Eye (tissue), 1 donor: ENCODE data around the gene SOX6.

Source experiments
- DNase-seq: peaks from one replicate; pipeline ENCODE4 v3.0.0-alpha.2; 2015

The SOX6 gene

DNA sequence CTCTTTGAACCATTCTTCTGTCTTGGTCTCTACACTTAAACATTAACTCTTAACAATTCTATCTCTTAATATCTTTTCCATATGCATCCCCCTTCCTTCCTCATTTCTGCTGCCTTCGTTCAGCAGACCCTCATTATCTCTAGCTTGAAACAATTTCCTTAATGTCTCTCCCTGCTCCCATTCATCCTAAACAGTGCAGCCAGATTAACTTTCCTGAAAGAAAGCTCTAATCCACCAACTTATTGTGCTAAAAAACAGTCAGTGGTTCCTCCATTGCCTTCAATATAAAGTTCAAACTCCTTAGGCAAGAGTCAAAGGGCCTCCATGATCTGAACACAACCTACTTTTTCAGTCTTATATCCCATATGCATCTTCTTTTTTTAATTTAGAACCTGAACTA, 42.5 kb downstream of the SOX6 start:
- DNase-seq = no peak

DNA sequence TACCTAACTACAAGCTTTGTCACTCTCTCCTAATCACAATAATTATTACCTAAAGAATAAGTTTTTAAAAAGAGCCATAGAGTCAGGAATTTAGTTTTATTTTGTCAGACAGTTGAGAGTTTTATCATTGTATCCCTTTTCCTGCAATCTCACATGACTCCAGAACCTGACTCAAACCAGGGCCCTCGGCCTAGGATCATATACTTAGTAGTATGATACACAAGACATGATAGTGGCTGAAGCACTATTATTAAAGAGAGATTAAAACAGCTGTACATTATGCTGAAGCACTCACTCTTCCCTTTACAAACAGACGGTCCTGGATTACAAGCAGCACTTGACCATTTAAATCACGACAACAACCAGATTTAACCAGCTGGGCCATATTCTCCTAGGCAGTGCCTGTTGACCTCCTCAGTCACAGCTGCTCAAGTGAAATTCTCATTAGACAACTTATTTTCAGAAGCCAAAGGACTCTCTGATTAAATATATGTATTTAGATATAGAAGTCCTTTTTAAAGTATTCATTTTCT, 44.0 kb downstream of the SOX6 start:
- DNase-seq = no peak

DNA sequence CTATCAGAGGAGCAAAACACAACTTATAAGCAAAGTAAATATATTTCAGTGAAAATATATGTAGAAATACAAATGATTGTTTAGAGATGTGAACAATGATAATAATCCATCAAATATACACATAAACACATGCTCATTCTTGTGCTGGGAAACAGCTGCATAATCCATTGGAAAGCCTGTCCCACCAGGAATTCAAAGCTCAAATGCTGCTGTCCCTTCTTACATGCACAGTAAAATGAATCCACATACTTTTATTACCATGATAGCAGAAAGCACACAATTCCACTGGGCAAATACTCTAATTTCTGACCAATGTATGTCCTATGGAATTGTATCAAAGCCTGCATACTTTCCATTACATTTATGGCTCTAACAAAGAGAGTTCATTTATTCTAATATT, 44.5 kb downstream of the SOX6 start:
- no peak for DNase-seq

DNA sequence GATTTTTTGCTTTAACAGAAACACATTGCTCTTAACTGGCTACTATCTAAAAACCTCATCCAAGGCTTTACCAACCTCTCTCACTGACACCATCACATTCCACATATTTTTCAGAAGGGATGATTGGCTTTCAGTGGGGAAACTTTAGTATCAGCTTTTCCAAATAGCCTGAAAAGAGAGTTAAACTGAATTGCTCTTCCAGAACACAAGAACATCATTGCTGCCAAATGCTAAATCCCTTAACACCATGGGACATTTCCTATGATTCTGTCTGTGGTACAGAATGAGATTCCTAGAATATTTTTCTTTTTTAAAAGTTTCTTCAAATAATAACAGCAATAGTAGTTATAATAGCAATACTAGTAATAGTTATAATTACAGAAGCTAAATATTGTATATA, 45.4 kb downstream of the SOX6 start:
- DNase-seq = no peak

DNA sequence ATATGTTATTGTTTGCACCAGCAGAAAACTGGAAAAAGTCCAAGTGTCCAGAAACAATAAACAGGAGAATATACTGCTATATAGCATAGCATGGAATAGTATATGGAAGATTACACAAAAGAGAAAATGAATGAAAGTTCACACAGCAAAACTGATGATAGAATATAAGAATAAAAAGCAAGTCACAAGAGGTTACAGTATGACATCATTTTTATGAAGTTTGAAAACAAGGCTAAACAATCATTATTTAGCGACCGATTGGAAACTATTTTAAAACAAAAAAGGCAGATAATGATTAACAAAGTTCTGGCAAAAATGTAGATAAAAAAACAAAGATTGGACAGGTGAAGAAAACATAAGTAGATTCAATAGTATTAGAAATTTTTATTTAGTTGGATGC, 47.1 kb downstream of the SOX6 start:
- no peak for DNase-seq

DNA sequence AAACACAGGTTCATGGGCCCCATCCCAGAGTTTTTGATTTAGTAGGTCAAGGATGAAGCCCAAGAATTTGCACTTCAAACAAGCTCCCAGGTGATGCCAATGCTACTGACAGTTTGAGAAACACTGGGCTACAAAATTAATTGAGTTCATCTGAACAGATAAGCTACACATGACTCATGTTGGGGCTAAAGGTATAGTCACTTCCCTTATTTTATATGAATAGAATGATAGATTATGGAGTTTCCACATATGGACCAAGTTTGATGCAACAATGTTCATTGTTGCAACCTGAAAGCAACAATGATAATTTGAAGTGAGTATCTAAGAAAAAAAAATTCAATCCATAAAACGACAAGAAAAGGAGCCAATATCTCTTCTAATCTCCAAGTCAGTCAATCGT, 54.9 kb downstream of the SOX6 start:
- no peak for DNase-seq

DNA sequence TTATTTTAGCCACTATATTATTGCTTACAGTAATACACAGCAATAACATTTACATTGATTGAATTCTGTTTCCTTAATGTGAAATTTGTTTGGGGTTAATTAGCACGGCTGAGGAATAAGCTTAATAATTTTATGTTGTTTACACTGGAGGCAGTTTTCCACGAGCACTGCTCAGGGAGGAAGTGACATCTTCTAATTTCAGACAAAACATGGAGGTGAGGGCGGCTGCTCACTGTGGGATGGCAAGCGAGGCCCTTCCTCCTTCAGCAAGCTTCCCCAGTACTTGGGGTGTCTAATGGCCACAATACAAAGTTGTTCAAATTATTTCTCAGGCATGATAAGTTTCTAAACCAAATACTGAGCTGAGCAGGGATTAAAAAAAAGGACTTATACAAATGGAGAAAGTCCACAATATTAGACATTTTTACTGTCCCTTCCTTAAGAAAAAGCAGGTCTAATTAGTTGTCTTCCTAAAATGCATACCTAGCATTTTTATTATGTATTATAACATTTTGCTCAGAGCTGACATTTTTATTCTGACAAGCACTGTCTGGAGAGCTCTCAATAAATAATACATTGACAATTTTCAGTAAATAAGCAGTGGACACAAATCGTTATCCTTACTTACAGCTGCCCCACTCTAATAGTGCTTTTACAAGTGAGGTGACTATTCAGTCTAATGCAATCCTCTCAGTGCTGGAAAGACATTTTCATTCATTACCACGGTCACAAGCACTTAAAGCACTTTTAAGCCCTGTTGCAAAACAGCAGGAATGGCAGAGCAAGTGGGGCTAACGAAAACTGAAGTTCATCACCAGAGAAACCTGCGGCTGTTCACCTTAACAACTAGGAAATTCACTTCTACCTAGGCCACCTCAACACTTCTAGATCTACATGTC, 56.2 kb downstream of the SOX6 start:
- DNase-seq = peak; percentile 26

DNA sequence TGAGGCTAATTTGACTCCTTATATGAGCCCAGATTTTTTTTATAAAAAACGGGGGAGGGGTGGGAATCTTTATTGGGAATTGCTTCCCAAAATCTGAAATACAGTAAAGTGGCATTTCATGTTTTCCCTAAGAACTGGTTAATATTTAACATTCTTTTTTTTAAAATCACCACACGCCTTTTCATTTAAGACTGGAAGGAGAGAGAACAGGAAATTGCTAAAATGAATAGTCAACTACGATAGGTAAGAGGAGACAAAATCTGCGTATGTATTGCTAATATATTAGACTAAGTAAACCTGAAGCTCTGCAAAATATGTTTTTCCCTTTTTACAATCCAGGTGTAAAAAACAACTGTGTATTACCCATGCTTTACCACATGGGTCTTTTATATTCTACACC, 57.0 kb downstream of the SOX6 start:
- DNase-seq = no peak

DNA sequence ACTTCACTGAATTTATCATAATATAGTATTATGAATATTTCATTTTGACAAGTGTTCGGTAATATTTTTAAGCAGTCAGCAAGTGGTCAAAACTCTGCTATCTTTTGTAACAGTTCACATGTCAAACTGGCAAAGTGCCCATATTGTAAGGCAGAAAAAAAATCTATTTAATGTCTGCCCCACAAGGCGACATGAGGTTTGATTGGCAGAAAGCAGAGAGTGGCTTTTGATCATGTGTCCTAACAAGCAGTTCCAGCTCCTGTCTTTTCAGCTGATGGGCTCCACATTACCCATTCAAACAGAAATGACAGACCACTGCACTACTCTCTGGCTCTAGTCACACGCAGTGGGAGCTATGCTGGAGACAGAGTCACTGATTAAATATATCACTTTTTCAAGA, 59.0 kb downstream of the SOX6 start:
- peak; percentile 47 for DNase-seq

DNA sequence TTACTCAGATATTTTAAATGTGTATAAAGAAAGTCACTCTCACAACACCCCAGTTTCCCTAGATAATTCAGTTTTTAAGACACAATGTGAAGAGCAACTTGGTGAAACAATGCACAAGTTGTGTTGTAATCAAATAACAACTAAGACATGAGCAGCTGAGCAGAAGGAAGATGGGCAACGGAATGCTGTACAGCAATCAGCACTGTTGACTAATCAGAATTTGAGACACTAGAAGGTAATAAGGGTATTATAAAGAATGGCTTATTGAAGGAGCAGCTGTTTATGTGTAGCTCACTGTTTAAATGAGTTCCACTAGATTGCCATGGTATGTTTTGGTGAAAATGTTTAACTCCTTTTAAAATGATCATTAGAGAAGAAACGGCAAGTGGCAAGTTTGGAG, 60.1 kb downstream of the SOX6 start:
- no peak for DNase-seq

DNA sequence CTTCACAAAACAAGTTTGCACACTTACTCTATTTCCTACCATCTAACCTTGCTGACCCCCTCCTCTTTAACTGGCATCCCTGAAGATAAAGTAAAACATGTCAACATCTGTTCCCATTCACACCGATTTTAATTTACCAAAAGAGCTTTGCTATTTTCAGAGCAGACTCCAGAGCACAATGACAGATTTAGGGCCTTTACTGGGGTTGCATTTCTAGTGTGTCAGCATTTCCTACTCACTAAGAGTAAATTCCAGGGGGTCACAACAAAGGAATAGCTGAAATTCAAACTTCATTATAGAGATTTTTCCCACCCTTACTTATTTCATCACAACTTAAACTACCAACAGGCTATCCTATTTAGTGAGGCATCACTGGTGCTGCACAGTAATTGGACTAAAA, 60.8 kb downstream of the SOX6 start:
- no peak for DNase-seq

DNA sequence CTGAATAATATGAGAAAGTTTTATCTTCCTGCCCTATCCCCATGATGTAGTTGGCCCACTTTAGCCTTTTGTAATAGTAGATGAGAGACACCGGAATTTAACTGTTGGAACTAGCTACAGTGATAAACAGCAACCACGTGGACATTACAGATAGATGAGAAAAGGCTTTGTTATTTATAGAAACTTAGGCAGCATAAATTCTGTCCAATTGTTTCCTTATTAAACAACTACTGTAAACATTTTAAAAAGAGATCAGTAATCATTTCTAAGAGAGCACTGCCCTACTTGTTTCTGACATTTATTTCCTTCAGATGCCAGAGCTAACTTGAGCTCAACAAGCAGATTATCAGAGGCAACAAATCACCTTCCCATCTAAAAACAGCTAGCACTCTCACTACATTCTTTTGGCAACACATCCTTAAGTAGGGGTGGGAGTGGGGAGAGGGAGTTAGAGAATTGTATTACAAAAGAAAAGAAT, 63.1 kb downstream of the SOX6 start:
- DNase-seq = peak; percentile 20

DNA sequence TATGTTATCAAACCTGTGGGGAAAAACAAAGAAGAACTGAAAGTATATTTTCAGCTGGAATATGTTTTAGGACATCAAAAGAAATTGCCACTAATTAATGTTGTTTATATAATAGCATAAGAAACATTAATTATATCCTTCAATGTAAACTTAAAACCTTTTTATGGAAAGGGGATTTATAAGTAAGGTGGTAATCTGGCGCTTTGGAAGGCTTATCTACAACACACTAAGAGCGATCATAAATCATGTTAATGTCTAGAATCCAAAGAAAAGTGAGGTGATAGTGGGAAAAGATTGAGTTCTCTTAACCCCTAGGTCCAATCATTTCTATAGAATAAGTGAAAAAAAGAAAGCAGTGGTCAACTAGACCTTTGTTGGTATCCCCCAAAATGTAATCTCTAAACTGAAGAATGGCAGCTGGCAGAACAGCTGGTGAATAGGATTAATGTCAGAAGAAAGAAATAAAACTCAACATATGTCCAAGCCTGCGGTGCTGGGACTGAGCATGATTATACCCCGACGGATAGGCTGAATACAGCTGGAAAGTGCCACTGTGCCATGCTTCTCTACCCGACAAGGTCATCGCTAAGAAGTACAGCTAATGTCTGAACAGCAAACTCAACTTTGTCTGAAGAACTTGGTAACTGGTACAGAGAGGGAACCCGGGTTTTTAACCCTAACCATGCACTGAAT, 64.0 kb downstream of the SOX6 start:
- peak; percentile 20 for DNase-seq

DNA sequence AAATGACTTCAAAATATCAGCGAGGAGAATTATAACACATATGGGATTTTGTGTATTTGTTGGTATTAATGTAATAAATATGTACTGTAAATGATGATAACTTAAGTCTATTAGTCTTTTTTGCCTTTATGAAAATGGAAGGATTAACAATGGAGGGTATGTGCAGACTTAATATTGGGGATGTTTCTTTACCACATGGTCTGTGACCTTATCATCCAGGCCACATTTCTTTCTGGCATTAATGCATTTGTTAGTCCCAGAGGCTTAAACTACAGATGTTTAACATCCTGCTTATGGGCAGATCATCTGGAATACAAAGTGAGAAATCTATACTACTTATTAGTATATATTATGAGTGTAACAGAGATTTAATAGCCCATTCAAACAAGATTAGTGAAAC, 64.6 kb downstream of the SOX6 start:
- no peak for DNase-seq

DNA sequence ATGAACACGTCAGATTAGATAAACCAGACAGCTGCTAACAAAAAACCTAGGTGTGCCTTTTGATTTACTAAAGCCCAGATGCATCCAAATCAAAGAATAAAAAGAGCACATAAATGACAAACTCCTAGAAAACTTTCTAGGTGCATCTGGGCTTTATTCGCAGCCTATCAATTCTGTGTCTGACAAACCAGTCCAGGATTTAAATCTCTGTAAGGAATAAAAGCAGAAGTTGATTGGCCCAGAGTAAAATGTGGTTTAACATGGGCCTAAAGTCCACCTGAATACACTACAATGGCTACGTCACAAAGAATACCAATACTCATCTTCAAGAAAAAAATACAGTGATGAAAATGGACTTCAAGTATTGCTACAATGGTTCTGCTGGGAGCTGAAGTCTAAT, 66.8 kb downstream of the SOX6 start:
- DNase-seq = no peak

DNA sequence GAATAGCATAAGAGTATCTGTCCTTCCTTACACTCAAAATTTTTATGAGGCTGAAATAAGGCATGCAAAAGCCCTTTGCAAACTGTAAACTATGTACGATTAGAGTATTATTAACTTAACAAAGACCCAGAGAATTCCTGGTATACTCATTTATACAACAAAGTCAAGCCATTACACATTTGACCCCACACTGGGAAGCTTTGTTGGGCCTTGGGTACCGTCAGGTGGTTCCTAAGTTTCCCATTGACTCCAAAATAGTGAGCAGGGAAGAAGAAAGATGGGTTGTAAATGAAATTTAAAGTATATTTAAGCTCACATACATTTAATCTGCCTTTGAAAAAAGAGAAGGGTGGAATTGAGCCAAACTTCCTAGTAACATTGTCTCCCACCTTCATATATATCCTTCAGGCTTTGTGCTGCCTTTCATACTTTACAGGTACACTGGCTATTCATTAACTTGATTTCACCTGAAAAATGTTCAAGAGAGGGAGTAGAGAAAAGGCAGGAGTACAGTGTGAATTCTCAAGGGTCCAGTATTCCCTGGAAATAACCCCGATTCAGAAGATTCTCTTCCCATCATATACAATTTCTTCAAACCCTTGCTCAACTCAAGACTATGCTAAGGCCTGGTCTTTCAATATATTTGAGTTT, 68.6 kb downstream of the SOX6 start:
- DNase-seq = no peak

DNA sequence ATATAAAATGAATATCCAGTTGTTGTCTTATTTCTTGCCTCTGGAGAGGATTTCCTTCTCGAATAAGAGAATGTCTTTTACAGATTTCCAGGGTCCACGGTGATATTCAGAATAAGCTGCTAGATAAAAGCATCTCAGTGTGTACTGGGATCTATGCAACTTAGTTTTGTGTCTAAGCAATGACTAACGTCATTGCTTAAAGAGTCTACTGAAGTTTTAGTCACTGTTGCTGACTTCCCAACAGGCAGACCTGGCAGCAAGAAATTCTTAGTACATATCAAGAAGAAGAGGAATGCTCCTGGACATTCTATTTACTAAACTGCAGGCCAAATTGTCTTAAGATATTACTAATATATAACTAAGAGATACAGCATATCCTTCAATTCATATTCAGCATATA, 70.3 kb downstream of the SOX6 start:
- no peak for DNase-seq

DNA sequence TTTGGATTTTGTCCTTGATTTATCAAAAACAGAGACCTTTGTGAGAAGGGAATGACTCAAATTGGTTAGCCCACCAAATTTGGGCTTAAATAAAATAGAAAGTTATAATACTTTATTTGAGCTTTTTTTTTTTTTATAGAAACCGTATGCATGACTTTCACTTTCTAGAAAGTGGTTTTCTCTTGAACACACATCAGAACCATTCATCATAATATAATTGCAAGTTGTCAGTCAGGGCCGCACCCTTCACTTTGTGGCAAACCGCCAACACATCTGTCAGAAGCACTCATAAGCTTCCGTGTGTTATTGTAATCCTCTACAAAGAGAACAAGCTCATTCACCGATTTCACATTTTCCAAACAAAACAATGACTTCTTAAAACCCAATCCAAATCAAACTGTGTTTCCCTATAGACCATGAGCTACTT, 76.1 kb downstream of the SOX6 start:
- DNase-seq = peak; percentile 33

DNA sequence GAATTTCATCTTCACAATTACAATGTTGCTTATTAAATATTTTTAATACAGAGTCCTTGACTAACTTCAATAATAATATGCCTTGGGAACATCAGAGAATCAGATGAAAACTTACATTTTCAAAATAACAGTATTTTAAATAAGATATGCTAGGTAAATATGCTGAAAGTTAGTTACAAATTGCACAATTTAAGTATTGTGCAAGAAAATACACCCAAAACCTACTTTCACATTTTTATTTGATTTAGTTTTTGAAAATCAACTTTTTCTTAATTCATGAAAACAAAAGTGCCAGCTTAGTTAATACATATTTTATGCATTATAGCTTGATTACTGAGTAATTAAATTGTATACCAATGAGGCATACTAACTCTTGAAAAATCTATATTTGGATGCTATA, 76.8 kb downstream of the SOX6 start:
- no peak for DNase-seq

DNA sequence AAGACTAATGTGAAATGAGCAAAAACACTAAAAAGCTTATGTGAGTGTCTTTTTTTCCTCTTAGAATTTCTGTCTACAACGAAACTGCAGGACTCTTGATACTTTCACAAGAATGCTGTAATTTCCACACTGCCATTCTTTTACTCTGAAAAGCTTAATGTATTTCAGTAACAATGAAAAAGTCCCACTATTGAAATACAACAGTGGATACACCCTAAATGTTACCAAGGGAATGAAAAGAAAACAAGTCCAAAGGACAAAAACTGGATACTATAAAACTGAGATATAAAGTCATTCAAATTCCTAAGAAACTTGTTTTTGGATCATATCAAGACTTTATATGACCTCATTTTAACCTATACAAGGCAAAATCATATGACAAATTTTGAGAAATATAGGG, 77.4 kb downstream of the SOX6 start:
- DNase-seq = no peak

DNA sequence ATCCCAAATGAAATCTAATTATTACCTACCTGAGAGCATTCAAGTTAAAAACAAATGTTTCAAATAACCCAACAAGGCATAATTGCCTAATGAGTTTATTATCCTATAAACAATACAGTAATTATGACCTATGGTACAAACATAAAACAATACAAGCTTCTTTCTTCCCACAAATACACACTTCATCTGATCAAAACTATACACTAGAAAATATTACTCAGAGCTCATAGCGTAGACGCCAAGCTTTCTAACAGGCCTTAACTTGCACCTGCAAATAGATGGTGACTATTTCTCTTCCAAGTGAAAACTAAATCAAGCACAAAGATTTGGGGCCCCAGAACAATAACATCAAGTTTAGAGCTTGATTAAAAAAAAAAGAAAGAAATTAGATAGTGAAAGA, 78.1 kb downstream of the SOX6 start:
- DNase-seq = no peak

DNA sequence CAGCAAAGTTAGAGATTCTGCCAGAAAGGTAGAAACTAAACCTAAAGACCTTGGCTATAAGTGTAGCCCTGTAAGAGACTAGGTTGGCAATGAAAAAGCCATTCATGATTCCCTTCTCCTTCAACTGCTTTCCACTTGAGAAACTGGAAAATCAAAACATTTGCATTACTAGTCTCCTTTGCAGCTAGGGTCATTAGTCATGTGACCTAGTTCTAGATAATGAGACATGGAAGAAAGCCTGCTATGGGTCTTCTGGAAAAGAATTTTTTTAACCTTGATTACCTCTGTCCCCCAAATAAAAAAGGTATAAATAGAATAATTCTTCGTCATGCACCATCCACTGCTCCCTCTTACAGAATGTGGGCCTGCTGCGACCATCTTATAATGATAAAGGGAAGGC, 80.1 kb downstream of the SOX6 start:
- no peak for DNase-seq

DNA sequence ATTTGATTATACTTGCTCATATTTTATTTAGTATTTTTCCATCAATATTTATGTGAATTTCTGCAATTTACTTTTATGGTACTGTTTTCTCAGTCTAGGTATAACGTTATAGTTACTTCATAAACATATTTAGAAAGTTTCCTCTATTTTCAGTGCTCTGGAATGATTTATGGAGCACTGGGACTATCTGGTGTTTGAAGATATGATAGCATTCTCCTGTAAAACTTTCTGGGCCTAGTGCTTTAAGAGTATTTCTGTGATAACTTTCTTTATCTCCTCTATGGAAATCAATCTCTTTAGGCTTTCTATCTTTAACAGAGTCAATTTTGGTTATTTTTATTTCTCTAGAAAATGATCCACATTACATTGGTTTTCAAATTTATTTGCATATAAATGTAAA, 85.1 kb downstream of the SOX6 start:
- DNase-seq = no peak

DNA sequence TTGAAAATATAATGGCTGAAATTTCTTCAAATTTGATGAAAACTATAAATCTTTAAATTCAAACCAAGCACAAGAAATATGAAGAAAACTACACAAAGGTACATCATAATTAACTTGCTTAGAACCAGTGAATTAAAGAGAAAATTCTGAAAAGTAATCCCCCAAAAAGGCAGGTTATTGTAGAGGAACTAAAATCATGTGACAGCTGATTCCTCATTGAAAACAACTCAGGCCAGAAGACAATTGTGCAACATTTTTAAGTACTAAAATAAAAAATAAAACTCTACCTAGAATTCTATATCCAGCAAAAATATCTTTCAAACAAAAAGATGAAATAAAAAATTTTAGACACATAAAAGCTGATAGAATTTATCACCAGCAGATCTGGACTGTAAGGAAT, 90.3 kb downstream of the SOX6 start:
- DNase-seq = no peak
